Measurements from ENCODE around the gene SMARCB1.

DNA sequence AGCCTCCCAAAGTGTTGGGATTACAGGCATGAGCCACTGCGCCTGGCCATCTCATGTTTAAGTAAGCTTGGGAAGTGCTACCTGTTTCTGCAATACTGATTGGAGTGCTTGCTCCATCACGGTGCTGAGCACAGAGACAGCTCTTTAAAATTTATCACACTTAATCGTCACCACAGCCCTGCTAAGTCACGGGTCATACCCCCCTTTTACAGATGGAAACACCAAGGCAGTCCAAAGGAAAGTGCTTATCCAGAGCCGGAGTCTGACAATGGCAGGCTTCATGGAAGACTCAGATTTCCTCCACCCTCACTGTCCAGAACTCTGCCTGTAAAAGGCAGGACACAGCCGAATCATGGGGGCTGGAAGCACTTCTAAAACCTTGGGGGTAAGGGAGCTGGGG is 26.7 kb upstream of the SMARCB1 start:
- TF ChIP-seq, protein P1, sequence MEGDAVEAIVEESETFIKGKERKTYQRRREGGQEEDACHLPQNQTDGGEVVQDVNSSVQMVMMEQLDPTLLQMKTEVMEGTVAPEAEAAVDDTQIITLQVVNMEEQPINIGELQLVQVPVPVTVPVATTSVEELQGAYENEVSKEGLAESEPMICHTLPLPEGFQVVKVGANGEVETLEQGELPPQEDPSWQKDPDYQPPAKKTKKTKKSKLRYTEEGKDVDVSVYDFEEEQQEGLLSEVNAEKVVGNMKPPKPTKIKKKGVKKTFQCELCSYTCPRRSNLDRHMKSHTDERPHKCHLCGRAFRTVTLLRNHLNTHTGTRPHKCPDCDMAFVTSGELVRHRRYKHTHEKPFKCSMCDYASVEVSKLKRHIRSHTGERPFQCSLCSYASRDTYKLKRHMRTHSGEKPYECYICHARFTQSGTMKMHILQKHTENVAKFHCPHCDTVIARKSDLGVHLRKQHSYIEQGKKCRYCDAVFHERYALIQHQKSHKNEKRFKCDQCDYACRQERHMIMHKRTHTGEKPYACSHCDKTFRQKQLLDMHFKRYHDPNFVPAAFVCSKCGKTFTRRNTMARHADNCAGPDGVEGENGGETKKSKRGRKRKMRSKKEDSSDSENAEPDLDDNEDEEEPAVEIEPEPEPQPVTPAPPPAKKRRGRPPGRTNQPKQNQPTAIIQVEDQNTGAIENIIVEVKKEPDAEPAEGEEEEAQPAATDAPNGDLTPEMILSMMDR (IDR thresholded peaks at IDR 0.05; ENCODE audit: low read depth, low read length), result no peak
- no peak for TF ChIP-seq EZH2phosphoT487 (IDR thresholded peaks at IDR 0.05; ENCODE audit: low read depth)

Measured in OCI-LY3 (cell line).